CD4-positive, alpha-beta T cell treated with Interferon gamma for 1 hour (primary cell): ENCODE measurements around the gene ABI2.
"Not testable (repeated sequence)": the region's sequence is repeated elsewhere in the genome, so short reads cannot be mapped to it uniquely, and the experiment has no call there.

Source experiments
- DNase-seq: peaks from one replicate; pipeline ENCODE4 v3.0.0-alpha.2; 2020

Gene ABI2

DNA sequence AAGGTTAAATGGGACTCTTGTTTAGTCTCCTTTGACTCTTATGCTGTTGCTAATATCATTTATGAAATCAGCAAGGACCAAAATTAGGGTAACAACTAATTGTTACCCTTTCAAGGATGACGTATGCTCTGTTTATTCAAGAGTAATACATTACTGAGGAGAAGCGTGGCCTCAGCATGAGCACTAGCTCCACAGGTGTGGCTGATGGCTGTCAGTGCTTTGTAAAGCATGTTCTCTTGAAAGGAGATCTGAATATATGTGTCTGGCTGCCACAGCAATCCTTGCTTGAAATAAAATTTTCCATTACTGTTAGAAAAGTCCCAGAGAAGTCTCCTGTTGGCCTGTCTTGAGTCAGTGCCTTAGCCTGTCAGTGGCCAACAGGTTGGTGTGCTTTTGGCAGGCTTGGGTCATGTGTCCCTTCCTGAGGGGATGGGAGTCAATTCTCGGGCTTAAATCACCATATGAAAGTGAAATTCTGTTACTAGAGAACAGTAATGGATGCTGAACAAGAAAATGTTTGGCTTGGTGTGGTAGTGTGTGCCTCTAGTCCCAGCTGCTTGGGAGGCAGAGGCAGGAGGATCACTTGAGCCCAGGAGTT, 32.7 kb downstream of the ABI2 start:
- no peak for DNase-seq

DNA sequence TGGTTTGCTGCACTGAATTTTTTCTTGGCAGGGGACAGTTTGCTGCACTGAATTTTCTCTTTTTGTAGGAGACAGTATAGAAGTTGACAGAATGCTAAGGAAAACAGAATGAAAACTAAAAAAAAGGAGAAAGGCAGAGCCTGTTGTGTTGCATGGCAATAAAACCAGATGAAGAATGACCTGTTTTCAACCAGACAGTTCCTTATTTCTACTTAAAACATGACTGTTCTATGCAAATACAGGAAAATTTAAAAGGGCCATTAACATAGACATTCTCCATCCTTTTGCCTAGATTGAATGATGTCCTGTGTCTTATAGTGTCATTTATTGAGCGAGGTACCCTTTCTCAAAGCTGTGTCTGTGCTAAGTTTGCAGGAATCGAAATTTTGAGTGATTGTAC, 33.3 kb downstream of the ABI2 start:
- DNase-seq = no peak

DNA sequence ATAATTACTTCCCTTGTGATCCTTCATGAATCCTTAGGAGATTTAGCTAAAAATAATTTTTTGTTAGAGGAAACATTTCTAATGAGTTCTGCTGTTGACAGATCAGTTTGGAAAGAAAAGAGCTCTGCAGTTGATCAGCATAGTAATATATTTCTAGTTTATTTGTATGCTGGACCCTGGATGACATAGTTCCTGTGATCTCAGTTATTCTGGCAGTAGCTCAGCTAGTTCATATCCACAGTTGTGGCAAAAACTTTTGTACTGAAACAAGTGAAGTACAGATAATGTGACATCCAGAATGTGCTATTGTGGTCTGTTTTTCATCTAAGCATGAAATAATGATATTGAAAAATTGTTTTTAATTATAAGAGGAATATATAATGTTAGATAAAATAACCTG, 33.7 kb downstream of the ABI2 start:
- no peak for DNase-seq

DNA sequence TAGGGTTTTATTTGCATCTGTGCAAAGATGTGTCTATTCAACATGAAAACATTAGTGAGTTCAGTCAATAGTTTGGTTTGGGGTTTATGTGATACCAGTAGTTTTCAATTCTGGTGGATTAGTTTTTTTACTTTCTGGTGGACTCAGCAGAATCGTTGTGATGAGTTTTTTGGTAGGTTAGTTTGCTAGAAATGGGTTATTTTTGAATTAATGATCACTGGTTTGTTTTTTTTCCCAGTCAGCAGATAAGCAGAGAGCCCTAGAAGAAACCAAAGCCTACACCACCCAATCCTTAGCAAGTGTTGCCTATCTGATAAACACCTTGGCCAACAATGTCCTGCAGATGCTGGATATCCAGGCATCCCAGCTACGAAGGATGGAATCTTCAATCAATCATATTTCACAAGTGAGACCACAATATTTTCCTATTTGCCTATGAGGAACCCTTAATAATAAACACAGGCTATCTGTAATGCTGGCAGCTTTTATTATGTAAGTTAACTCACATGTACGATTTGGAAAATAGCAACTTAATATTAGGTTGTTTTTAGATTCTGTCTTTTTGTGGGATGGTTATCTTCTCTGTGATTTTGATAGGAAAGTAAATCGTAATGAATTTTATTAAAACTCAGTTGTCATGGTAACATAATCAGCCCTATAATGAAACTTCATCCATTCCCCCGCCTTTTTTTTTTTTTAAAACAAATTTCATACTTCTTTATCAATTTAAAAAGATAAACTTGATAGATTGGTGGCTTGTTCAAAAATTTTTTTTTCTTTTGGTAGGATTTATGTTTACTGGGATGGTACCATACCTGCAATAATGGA, 38.7 kb downstream of the ABI2 start:
- DNase-seq = no peak

DNA sequence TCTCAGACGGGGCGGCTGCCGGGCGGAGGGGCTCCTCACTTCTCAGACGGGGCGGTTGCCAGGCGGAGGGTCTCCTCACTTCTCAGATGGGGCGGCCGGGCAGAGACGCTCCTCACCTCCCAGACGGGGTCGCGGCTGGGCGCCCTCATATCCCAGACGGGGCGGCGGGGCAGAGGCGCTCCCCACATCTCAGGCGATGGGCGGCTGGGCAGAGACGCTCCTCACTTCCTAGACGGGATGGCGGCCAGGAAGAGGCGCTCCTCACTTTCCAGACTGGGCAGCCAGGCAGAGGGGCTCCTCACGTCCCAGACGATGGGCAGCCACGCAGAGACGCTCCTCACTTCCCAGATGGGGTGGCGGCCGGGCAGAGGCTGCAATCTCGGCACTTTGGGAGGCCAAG, 44.5 kb downstream of the ABI2 start:
- not testable (repeated sequence) for DNase-seq

DNA sequence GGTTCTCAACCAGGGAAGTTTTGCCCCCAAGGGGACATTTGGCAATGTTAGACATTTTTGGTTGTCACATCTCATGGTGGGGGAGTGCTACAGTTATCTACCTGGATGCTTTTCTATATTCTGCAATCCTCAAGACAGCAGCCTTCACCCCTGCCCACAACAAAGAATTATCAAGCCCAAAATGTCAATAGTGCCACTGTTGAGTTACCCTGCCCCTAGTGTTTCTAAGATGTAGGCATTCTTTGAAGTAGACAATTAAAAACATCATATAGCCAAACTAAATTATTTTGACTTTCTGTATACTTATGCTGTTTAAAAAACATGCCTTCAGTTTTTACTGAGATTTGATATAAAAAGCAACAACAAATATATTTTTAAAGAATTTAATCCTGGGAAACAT, 48.0 kb downstream of the ABI2 start:
- no peak for DNase-seq

DNA sequence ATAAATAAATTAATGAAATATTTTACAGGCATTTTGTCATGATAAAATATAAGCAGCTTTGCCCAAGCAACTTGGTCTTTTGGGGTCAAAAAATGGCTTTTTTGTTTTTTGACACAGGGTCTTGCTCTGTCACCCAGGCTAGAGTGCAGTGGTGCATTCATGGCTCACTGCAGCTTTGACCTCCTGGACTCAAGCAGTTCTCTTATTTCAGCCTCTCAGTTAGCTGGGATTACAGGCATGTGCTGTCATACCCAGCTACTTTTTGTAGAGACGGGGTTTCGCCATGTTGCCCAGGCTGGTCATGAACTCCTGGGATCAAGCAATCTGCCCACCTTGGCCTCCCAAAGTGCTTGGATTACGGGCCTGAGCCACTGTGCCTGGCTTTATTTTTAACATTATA, 51.0 kb downstream of the ABI2 start:
- no peak for DNase-seq

DNA sequence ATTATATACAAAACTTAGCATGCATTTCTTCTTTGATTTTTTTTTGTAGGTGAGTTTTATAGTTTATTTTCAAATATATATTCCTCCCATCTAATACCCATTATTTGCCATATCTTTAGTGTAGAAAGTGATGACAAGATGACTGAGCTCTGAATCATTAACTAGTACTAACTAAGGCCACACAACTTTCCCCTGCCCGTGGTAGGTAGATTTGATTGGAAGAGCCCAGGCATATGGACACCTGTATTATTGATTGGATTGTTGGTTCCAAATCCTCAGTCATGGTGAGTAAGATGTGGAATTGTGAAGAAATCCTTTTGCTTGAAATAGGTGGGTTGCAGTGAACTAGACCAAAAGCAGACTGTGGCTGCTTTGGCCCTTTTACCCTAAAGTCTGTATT, 54.8 kb downstream of the ABI2 start:
- DNase-seq = no peak

DNA sequence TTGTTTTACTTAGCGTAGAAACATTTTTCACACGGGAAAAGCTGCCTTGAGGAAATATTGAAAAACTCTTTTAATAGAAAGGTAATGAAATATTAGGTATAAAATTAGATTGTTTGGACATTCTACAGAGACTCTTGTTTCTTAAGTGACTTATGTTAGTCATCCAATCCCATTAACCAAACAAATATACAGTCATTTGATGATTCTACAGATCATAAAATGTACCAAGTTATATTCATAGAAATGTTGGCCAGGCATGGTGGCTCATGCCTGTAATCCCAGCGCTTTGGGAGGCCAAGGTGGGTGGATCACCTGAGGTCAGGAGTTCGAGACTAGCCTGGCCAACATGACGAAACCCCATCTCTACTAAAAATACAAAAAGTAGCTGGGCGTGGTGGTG, 60.0 kb downstream of the ABI2 start:
- not testable (repeated sequence) for DNase-seq

DNA sequence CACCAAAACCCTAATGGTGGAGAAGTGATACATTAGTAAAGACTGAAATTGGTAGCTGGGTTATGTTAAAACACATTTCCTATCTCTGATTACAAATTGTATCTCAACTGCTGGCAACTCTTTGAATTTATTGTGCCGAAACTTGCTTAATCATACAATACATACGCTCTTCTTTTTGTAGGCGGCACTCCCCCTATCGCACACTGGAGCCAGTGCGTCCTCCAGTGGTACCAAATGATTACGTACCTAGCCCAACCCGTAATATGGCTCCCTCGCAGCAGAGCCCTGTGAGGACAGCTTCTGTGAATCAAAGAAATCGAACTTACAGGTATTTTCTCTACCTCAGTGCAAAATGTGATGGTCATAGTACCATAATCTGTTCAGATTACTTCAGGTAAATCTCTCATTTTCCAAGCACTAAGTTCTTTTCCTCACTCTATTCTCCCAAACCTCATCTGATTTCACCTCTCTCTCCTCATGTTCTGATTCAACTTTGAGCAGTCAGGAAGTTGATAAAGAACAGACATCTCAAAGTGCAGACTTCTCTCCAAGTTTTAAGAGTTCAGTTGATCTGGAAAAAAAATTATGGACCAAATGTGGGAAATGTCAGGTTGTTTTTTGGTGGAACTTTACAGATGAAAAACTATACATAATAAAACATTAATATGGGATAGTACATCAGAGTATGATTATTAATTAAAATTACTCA, 66.5 kb downstream of the ABI2 start:
- DNase-seq = no peak

DNA sequence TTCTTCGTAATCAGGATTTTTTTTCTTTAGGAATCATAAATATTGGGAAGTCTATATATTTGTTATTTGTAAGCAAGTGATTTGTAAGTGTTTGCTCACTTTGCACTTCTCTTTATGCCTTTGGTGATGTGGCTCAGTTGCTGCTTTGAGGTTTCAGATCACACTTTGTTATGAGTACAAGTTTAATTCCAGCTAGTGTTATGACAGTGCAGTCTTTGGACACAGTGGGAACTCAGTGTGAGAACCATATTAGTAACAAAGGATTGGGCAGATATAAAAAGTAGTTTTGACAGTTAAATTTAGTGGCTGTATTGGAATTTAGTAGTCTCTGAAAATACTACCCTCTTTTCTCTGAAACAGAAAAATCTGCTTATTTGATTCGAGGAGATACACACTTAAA, 67.7 kb downstream of the ABI2 start:
- no peak for DNase-seq

DNA sequence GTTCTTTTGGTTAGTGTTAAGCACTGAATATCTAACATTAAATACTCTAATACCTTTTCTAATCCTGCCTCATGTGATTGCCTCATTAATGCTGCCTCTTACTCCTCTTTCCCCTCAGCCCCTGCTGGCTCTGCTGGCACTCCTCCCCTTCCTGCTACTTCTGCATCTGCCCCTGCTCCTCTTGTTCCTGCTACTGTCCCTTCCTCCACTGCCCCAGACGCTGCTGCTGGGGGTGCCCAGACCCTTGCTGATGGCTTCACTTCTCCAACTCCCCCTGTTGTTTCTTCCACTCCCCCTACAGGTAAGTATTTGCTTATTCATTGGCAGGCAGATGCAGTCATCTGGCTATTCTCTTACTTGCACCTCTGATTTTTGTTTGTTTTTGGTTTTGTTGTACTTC, 68.5 kb downstream of the ABI2 start:
- no peak for DNase-seq

DNA sequence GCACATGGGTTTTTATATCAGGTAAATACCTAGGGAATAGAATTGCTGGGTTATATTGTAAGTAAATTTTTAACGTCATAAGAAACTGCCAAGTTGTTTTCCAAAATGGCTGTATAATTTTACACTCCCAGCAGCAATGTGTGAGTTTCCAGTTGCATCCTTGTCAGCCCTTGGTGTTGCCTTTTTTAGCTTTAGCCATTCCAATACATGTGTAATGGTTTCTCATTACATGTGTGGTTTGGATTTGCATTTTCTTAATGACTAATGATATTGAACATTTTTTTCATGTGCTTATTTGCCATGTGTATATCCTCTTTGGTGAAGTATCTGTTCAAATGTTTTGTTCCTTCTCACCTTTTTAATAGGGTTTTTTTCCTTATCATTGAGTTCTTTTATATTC, 70.8 kb downstream of the ABI2 start:
- DNase-seq = no peak

DNA sequence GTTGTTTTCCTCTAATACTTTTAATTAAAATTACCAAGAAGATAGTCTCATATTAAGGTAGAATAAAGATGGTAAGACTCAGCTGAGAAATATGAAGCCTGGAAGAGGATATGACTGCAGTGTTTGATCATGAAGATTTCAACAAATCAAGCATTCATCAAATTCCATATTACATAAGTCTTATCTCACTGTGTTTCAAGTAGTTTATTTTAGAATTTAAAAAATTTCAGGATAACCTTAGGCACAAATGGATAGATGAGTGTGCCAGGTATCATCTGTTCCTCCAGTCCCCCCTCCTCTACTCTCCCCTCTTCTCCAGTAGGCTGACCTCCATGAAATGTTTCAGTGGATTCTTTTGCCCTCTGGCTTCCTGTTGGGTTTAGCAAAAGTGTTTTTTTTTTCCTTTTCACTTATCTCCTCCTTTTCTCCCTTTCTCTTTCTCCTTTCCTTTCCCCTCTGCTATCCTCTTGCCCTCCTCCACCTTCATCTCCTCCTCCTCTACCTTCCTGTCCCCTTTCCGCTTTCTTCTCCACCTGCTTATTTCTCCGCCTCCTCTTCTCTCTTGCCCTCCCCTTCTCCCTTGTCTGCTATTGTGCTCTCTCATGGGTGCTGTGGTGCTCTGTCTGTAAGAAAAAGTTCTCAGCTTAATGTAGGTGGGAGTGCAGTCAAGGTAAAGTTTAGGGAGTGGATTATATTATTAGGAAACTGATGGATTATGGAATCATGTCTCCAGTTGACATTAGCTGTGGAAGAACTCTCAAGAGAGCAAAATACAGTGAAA, 72.8 kb downstream of the ABI2 start:
- no peak for DNase-seq

DNA sequence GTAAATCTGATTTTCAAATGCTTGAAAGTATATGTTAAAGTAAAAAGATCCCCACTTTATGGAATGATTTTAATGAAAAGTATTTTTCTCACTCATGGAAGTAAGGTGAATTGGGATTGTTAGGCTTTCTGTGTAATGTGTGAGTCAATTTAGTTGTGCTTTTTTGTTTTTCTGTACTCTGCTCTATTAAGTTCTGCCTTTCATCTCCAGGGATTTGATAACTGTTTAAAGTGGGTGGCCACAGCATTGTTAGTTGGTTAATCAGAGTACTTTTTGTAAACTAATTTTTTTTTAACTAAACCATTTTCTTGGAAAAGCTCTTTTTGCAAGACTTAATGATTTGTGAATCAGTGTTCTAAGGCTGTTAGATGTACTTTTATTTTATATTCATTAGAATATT, 76.8 kb downstream of the ABI2 start:
- no peak for DNase-seq

DNA sequence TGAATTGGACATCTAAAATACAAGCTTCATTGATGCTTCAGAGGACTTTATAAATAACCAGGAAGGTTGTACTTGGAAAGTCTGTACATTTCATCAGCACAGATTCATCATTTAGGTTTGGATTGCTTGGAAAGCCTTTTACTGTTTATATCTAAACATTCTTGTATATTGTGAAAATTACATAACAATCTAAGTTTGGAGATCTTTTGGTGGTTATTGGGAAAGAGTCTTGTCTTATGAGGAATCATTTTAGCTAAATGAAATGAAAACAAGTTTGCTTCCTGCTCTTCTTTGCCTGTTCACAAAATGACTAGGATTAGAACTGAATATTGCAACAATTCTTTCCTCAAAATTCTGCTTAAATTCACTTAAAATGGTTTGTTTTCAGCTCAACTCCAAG, 79.3 kb downstream of the ABI2 start:
- no peak for DNase-seq

DNA sequence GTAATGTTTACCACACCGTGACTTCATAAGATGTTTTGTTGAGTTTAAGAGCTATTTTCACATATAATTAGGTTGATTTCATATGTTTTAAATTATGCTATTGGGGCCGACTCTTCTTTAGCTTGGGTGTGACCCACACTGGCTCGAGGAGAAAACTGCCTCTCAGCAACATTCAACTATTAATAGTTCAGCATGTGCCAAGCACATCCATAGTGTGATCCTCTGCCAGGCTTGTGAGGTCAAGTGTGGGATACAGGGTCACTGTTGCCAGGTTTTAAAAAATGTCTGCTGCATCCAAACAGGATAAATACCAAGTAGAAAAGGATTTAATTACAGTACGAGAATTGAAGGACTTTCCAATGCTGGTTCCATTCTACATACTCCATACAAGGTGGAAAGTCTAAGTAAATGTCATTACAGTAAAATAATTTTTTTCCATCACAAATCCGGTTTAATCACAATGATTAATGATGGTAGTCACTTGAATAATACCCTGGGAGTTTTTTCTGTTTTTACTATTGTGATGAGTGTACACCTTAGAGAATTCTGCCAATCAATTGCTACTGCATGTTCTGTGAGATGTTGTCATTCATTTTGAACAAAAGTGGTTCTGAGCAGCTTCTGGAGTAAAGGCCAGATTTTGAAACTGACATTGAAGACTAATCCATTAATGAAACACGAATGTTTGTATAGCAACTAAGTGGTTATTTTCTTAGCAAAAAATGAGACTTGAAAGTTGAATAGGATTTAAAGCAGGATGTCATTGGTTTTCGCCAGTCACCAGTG, 84.5 kb downstream of the ABI2 start:
- no peak for DNase-seq

DNA sequence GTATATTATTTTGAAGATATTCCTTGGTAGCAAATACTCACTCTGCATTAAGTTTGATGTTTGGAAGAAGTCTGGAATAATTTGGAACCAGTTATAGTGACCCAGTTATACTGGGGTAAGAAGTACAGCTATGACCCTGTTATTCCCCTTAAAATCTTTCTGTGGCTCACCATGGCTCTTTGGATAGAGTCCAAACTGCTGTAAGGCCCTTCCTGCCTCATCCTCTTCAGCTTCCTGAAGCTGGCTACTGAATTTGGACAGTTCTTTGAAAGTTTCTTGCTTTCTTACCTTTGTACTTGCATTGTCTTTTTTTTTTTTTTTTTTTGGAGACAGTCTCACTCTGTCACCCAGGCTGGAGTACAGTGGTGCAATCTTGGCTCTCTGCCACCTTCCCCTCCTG, 85.6 kb downstream of the ABI2 start:
- no peak for DNase-seq

DNA sequence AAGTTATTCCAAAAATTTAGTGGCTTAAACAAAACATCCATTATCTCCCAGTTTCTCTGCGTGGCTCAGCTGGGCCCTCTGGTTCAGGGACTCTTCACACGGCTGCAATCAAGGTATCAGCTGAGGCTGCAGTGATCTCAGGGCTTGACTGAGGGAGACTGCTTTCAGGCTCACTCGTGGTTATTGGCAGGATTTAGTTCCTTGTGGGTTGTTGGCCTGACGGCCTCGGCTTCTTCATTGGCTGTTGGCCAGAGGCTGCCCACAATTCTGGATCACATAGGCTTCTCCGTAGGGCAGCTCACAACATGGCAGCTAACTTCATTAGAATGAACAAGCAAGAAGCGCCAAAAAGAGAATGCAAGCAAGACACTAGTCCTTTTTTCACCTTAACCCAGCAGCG, 90.1 kb downstream of the ABI2 start:
- DNase-seq = no peak

DNA sequence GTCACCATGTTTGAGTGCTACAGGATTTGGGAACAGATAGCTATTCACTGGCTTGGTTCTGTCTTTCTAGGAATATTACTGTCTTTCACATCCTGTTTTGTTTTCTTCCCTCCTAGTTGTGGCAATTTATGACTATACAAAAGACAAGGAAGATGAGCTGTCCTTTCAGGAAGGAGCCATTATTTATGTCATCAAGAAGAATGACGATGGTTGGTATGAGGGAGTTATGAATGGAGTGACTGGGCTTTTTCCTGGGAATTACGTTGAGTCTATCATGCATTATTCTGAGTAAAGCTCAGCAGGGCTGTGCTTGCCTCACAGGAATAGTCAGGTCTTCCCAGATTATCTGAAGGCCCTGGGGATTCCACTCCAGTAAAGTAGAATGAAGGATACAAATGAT, 98.9 kb downstream of the ABI2 start:
- no peak for DNase-seq

DNA sequence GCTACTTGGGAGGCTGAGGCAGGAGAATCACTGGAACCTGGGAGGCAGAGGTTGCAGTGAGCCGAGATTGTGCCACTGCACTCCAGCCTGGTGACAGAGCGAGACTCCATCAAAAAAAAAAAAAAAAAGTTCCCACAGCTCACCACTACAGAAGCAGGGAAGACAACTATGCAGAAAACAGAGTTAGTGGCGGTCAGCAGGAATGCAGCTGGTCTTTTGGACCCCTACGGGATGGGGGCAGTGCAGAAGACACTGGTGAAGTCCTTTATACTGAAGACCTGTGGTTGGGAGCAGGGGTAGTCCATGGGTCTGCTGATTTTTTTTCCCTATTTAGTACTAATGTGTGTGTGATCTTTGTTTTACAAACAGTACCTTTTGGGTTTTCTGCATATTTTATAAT, 101.4 kb downstream of the ABI2 start:
- DNase-seq = not testable (repeated sequence)

DNA sequence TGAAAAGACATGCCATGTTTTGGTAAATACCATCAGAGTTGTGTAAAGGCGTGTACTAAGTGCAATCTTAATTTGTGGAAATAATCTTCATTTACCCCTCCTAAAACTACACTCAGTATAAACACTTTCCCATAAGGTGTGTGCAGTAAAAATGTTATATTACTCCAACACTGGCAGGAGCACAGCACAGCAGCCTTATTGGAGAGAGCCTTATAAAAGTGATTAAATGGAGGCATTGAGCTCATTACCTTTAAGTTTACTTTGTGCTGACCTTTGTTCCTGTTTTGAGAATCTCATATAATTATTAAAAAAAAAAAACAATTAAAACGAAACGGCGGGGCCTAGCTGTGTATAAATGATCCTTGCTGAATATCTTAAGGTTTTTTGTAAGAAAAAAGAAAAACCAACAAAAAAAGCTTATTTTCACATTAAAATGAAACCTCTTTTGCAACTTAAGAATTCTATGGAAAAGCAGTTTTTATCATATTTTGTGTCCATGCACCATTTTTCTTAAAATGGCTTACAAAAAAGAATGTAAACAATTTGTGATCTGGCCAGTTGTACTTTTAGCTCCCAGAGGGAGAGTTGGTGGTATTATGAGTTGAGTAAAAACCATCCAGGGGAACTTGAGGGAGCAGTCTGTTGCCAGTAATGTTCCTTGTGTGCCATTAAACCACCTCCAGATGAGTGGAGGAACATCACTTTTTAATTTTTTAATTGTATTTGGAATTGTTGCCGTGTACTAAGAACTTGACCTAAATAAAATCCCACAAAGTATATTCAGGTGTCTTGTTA, 103.4 kb downstream of the ABI2 start:
- DNase-seq = no peak
